HG02884 (cell line): ENCODE measurements around the gene SCN5A.

Source experiments
- ATAC-seq: cut with Tn5 transposase; IDR thresholded peaks from one replicate; pipeline ENCODE4 v1.9.1; 2021; ENCODE audit warnings: mild to moderate bottlenecking, moderate library complexity; ENCODE audit not compliant: unreplicated experiment

SCN5A gene

GRCh38 chr3:38603731-38604131, 45.8 kb downstream of the SCN5A start:
- ATAC-seq, result no peak

- no peak for ATAC-seq
Observed at GRCh38 chr3:38602576-38603250, 46.8 kb downstream of the SCN5A start.

GRCh38 chr3:38601956-38602550, 47.4 kb downstream of the SCN5A start:
- no peak for ATAC-seq

- ATAC-seq, result no peak
Observed at GRCh38 chr3:38600551-38600950, 48.9 kb downstream of the SCN5A start.

GRCh38 chr3:38599886-38600285, 49.6 kb downstream of the SCN5A start:
- no peak for ATAC-seq

GRCh38 chr3:38598791-38599190, 50.7 kb downstream of the SCN5A start:
- ATAC-seq, result no peak

- ATAC-seq, result no peak
Observed at GRCh38 chr3:38597502-38598060, 51.9 kb downstream of the SCN5A start.

- no peak for ATAC-seq
Observed at GRCh38 chr3:38595393-38595792, 54.1 kb downstream of the SCN5A start.

GRCh38 chr3:38590521-38590920, 59.0 kb downstream of the SCN5A start:
- no peak for ATAC-seq

- no peak for ATAC-seq
Observed at GRCh38 chr3:38588995-38589937, 60.2 kb downstream of the SCN5A start.

- no peak for ATAC-seq
Observed at GRCh38 chr3:38588371-38588971, 61.0 kb downstream of the SCN5A start.

GRCh38 chr3:38587548-38588131, 61.8 kb downstream of the SCN5A start:
- ATAC-seq, result no peak

- no peak for ATAC-seq
Observed at GRCh38 chr3:38586546-38587520, 62.7 kb downstream of the SCN5A start.

- ATAC-seq, result no peak
Observed at GRCh38 chr3:38585791-38586420, 63.6 kb downstream of the SCN5A start.

GRCh38 chr3:38583688-38584087, 65.8 kb downstream of the SCN5A start:
- no peak for ATAC-seq

GRCh38 chr3:38582941-38583645, 66.4 kb downstream of the SCN5A start:
- ATAC-seq, result no peak

GRCh38 chr3:38582316-38582715, 67.2 kb downstream of the SCN5A start:
- no peak for ATAC-seq

GRCh38 chr3:38581774-38582173, 67.7 kb downstream of the SCN5A start:
- ATAC-seq, result no peak
